Body of pancreas (tissue), 4 donors: ENCODE data around the gene ST6GAL1.

ENCODE experiments used
- CTCF ChIP-seq, 7 experiments: fragments of 450-650 bp in 4 of 7; fragments of 200-600 bp in 3 of 7; sonication (generic) in 3 of 7; IDR thresholded peaks; one replicate each; pipeline ENCODE4 v1.5.1; 2016 to 2019; ENCODE audit warnings: antibody characterized with exemption in 7 of 7
- POLR2A ChIP-seq, 3 donors: fragments of 450-650 bp; IDR thresholded peaks; one replicate each; pipeline ENCODE4 v1.6.1; 2016; ENCODE audit warnings: antibody characterized with exemption in 3 of 3, mild to moderate bottlenecking in 2 of 3

GRCh38 chr3:186925826-186926225 is 4.5 kb upstream of the ST6GAL1 start:
- TF ChIP-seq CTCF (IDR thresholded peaks at IDR 0.05) (no peak), POLR2A (IDR thresholded peaks at IDR 0.05) (no peak)
